DND-41 (cell line): Measurements from ENCODE around the gene EEF2K.

ENCODE experiments used
- ATAC-seq: fragments of 200-7000 bp; cut with Tn5 transposase; 3 replicates; pipeline ENCODE4 v1.9.1; 2021; ENCODE audit warnings: low read depth; ENCODE audit not compliant: insufficient read depth
- DNase-seq: peaks from one replicate; pipeline ENCODE4 v3.0.0-alpha.2; 2020
- H2AFZ ChIP-seq: 2 replicates; pipeline ENCODE4 v1.6.0; 2012; ENCODE audit warnings: low read depth, low read length
- H3K27ac ChIP-seq: 2 replicates; pipeline ENCODE4 v1.5.1; 2012; ENCODE audit warnings: low read length, inconsistent platforms
- H3K27me3 ChIP-seq: fragments of 200-600 bp; sonication (generic); 2 replicates; pipeline ENCODE4 v1.6.0; 2012; ENCODE audit warnings: low read length, mild to moderate bottlenecking, inconsistent platforms; ENCODE audit not compliant: insufficient read depth, poor library complexity
- H3K36me3 ChIP-seq: 2 replicates; pipeline ENCODE4 v1.5.1; 2012; ENCODE audit warnings: low read length, inconsistent platforms; ENCODE audit not compliant: insufficient read depth
- H3K4me1 ChIP-seq: 2 replicates; pipeline ENCODE4 v1.5.1; 2012; ENCODE audit warnings: mild to moderate bottlenecking, low read length; ENCODE audit not compliant: insufficient read depth
- H3K4me2 ChIP-seq: 2 replicates; pipeline ENCODE4 v1.6.0; 2012; ENCODE audit warnings: mild to moderate bottlenecking, moderate library complexity, low read length, inconsistent platforms; ENCODE audit not compliant: insufficient read depth
- H3K4me3 ChIP-seq, 2 experiments: fragments of 200-600 bp in 1 of 2; shearing (Covaris generic) in 1 of 2; 2 replicates each; pipeline ENCODE4 v1.5.1; 2012 to 2016; ENCODE audit warnings: inconsistent platforms in 2 of 2, low read length in 2 of 2, mild to moderate bottlenecking in 2 of 2, low read depth in 1 of 2, moderate library complexity in 1 of 2
- H3K79me2 ChIP-seq: 2 replicates; pipeline ENCODE4 v1.6.0; 2012; ENCODE audit warnings: low read length, inconsistent platforms; ENCODE audit not compliant: insufficient read depth
- H3K9ac ChIP-seq: 2 replicates; pipeline ENCODE4 v1.6.0; 2012; ENCODE audit warnings: low read depth, mild to moderate bottlenecking, inconsistent platforms, low read length, moderate library complexity
- H3K9me3 ChIP-seq: 2 replicates; pipeline ENCODE4 v1.5.1; 2012; ENCODE audit warnings: low read length, moderate library complexity, mild to moderate bottlenecking, inconsistent platforms; ENCODE audit not compliant: insufficient read depth, severe bottlenecking
- H4K20me1 ChIP-seq: 2 replicates; pipeline ENCODE4 v1.6.0; 2012; ENCODE audit warnings: low read length; ENCODE audit not compliant: insufficient read depth
- EZH2 ChIP-seq: IDR thresholded peaks from 3 replicates; pipeline ENCODE4 v1.6.1; 2012; ENCODE audit warnings: borderline replicate concordance, low read depth, mild to moderate bottlenecking, moderate library complexity, low read length, inconsistent platforms; ENCODE audit not compliant: severe bottlenecking
- TF ChIP-seq, protein P1 (sequence below): IDR thresholded peaks from 2 replicates; pipeline ENCODE4 v1.5.1; 2012; ENCODE audit warnings: borderline replicate concordance, low read length, moderate library complexity, mild to moderate bottlenecking; ENCODE audit not compliant: poor library complexity, severe bottlenecking; ENCODE audit errors: extremely low read depth

Gene EEF2K

DNA sequence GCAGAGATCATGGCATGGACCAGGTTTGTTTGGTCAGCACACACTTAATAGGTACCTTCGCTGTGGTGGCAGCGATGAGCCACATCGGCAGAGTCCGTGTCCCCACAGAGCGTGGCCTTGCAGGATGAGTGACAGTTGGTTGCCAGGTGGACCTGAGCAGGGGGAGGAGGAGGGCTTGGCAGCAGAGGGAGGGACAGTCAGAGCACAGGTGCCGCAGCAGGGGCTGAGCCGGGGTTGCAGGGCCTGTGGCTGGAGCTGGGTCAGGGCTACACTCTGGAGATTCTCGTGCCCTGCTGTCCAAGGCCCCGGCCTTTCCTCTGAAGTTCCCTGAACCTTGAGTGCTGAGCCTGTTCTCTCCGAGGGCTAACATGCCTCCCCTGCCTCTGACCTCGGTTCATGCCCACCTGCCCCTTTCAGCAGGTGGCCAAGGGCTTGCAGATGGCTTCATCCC, 116.0 kb downstream of the EEF2K start:
- TF ChIP-seq EZH2: no peak
- TF ChIP-seq, protein P1, sequence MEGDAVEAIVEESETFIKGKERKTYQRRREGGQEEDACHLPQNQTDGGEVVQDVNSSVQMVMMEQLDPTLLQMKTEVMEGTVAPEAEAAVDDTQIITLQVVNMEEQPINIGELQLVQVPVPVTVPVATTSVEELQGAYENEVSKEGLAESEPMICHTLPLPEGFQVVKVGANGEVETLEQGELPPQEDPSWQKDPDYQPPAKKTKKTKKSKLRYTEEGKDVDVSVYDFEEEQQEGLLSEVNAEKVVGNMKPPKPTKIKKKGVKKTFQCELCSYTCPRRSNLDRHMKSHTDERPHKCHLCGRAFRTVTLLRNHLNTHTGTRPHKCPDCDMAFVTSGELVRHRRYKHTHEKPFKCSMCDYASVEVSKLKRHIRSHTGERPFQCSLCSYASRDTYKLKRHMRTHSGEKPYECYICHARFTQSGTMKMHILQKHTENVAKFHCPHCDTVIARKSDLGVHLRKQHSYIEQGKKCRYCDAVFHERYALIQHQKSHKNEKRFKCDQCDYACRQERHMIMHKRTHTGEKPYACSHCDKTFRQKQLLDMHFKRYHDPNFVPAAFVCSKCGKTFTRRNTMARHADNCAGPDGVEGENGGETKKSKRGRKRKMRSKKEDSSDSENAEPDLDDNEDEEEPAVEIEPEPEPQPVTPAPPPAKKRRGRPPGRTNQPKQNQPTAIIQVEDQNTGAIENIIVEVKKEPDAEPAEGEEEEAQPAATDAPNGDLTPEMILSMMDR: no peak
- Histone ChIP-seq H4K20me1 (peaks cover 37% of the 10 kb centered on the region), H2AFZ (no peak overlapping the region), H3K79me2 (peaks cover 11% of the 10 kb centered on the region; the same call in 1 of the 2 replicates), H3K36me3 (peaks cover 97% of the 10 kb centered on the region), H3K4me1 (no peaks in the 10 kb centered on the region), H3K4me2 (no peak overlapping the region), H3K27ac (no peak overlapping the region), H3K27me3 (no peaks in the 10 kb centered on the region), H3K4me3 (no peak overlapping the region), H3K9ac (no peak overlapping the region), H3K9me3 (no peaks in the 10 kb centered on the region)
- DNase-seq (no peak), ATAC-seq (no peak)

DNA sequence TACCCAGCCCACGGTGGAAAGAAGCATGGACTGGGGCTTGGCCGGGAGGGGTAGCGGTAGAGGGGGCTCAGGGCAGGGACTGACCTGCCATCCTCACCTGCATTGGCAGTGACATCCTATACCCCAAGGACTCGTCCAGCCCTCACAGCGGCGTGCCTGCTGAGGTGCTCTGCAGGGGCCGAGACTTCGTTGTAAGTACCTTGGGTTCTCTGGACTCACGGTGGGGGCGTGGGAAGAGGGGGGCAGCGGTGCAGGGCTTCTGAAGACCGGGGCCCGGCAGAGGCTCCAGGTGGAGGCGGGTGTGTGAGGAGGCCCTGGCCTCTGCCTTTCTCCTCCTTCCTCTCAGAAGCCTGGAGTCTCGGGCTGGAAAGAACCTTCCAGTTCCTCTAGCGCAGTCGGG, 116.7 kb downstream of the EEF2K start:
- H4K20me1 ChIP-seq: peaks cover 43% of the 10 kb centered on the region
- no peak overlapping the region for H3K27ac ChIP-seq
- no peak overlapping the region for H2AFZ ChIP-seq
- H3K36me3 ChIP-seq: peaks cover 97% of the 10 kb centered on the region
- H3K4me3 ChIP-seq: no peak overlapping the region
- no peaks in the 10 kb centered on the region for H3K9me3 ChIP-seq
- no peaks in the 10 kb centered on the region for H3K27me3 ChIP-seq
- ATAC-seq (no peak), DNase-seq (no peak)
- H3K9ac ChIP-seq: no peak overlapping the region
- H3K79me2 ChIP-seq: peaks cover 11% of the 10 kb centered on the region; the same call in 1 of the 2 replicates
- no peak overlapping the region for H3K4me2 ChIP-seq
- no peaks in the 10 kb centered on the region for H3K4me1 ChIP-seq
- TF ChIP-seq, protein P1: no peak
- TF ChIP-seq EZH2: no peak

DNA sequence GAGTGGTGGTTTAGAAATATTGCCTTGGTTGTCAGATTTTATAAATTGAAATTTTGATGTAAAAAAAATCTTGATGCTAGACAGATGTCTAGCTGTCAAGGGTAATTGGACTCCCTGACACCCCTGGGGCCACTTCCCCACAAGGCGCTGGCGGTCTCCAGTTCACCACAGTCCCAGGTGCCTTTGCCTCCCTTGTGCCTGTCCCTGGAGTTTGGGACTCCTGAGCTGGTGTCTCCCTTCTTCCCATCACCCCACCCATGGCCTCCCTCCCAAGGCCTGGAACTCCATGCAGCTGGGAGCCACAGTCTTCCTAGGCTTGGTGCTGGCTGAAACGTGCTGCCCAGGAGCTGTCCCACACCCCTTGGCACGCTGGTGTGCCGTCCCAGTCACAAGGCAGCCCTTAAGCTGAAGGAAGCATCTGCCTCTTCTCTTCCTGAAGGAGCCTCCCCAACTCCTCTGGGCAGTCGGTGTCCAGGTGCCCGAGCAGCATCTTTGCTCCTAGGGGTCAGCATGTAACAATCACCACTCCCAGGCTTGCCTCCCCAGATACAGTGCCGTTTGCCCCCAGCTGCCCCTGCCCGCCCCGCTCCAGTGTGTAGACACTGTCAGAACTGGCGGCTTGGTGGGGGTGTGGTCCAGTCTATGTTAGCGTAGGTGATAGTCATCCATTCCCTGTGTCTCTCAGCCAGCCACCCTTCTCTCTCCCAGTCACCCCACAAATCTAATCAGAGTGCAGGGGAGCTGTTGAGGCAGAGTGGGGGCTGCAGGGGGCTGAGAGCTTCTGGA, 117.3 kb downstream of the EEF2K start:
- Histone ChIP-seq H2AFZ (no peak overlapping the region), H3K27ac (no peak overlapping the region), H3K9me3 (no peaks in the 10 kb centered on the region), H4K20me1 (peaks cover 45% of the 10 kb centered on the region), H3K4me1 (no peaks in the 10 kb centered on the region), H3K9ac (no peak overlapping the region), H3K27me3 (no peaks in the 10 kb centered on the region), H3K4me3 (no peak overlapping the region), H3K36me3 (peaks cover 99% of the 10 kb centered on the region), H3K79me2 (peaks cover 11% of the 10 kb centered on the region; the same call in 1 of the 2 replicates), H3K4me2 (no peak overlapping the region)
- no peak for TF ChIP-seq EZH2
- ATAC-seq (no peak), DNase-seq (peak; percentile 3)

DNA sequence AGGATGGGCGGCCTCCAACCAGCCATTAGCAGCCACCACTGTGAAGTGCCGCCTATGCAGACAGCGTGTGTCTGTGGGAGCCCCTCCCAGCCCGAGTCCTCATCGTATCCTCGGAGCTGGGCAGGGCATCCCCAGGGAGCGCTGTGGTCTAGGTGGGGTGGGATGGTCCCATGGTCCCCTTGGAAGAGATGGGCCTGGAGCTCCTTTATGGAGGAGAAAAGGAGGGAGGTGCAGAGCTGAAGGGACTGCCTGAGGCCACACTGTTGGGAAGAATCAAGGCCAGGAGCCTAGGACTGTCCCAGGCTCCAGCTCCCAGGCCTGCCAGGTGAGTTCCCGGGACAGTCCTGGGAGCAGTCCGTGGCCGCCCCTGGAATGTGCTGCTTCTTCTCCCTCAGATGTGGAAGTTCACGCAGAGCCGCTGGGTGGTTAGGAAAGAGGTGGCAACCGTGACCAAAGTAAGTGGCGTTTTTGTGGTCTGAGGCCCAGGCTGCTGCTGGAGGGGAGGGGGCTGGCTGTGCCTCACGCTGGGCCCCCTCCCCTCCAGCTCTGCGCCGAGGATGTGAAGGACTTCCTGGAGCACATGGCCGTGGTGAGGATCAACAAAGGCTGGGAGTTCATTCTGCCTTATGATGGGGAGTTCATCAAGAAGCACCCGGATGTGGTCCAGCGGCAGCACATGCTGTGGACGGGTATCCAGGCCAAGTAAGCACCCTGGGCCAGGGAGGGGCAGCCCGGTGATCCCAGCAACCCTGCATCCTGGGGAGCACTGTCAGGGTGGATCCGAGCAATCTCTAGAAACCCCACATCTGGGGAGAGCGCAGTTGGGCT, 118.1 kb downstream of the EEF2K start:
- no peak overlapping the region for H3K4me3 ChIP-seq
- H2AFZ ChIP-seq: no peak overlapping the region
- H3K9ac ChIP-seq: no peak overlapping the region
- peaks cover 45% of the 10 kb centered on the region for H4K20me1 ChIP-seq
- H3K4me2 ChIP-seq: no peak overlapping the region
- TF ChIP-seq, protein P1: no peak
- no peak for TF ChIP-seq EZH2
- peaks cover 11% of the 10 kb centered on the region; the same call in 1 of the 2 replicates for H3K79me2 ChIP-seq
- DNase-seq: peak; percentile 5
- no peak for ATAC-seq
- no peak overlapping the region for H3K27ac ChIP-seq
- H3K36me3 ChIP-seq: peaks cover 99% of the 10 kb centered on the region
- H3K27me3 ChIP-seq: no peaks in the 10 kb centered on the region
- H3K4me1 ChIP-seq: no peaks in the 10 kb centered on the region
- H3K9me3 ChIP-seq: no peaks in the 10 kb centered on the region
